GM21717 (cell line): ENCODE measurements around the gene VPS45.
"Not testable (repeated sequence)": the region's sequence is repeated elsewhere in the genome, so short reads cannot be mapped to it uniquely, and the experiment has no call there.

Experiments used
- ATAC-seq: cut with Tn5 transposase; IDR thresholded peaks from one replicate; pipeline ENCODE4 v1.9.1; 2021; ENCODE audit warnings: mild to moderate bottlenecking, moderate library complexity; ENCODE audit not compliant: unreplicated experiment

VPS45 gene

DNA sequence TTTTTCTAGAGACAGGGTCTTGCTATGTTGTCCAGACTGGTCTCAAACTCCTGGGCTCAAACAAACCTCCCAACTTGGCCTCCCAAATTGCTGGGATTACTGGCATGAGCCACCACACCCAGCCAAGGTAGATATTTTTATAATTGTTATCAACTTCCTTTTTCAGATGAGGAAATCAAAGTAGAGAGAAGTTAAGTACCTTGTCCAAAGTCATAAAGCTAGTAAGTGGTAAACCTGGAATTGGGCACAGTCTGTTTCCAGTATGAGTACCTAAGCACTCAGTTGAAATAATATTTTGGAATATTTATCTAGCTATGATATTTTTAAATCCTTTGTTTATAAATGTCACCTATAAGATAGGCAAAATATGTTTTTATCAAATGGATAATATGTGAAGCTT, 59.9 kb downstream of the VPS45 start:
- ATAC-seq: no peak

- ATAC-seq: no peak
Observed at GRCh38 chr1:150127868-150128267, 60.3 kb downstream of the VPS45 start.

DNA sequence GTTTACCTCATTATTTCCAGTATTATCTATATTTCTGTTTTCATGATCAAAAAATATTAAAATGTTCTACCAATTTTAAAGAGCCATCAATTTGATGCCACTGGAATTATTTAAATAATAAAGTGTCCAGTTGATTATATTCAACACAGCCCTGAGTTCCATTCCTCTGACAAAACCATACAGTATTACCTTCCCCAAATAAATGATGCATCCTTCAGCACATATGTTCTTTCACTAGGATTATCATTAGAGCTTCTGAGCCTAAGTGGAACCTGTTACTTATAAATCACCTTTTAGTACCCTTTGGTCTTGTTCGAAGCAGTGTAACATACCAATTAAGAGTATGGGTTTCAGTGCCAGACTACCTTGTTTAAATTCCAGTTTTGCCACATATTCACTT, 64.8 kb downstream of the VPS45 start:
- ATAC-seq: no peak

DNA sequence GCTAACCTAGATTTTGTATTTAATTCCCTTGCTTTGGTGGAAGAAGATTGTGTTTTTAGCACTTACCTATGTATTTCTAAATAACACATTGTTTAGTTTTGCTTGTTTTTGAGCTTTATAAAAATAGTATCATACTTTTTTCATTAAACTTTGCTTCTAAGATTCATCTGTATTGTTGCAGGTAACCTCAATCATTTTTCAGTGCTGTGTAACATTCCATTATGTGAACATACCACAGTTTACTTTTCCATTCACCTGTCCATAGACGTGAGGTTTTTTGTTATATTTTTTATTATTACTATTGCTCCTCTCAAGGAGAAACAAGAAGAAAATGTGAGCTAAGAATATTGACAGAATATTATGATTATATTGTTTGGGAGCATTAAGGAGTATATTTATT, 67.0 kb downstream of the VPS45 start:
- ATAC-seq: no peak

- not testable (repeated sequence) for ATAC-seq
Observed at GRCh38 chr1:150135400-150135799, 67.8 kb downstream of the VPS45 start.

DNA sequence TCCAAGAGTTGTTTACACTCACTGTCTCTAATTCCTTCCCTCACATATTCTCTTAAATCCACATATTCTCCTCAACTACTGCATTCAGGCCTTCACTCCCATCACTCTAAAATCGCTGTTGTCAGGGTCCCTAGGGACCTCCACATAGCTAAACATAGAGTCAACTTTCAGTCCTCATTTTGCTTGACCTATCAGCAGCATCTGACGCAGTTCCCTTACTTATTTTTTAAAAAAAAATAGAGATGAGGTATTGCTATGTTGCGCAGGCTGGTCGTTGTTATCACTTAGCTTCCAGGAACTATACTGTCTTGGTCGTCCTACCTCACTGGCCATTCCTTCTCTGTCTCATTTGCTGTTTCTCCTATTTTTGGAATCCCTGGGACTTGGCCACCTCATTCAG, 70.5 kb downstream of the VPS45 start:
- ATAC-seq: no peak

- ATAC-seq: no peak
Observed at GRCh38 chr1:150141452-150141851, 73.9 kb downstream of the VPS45 start.

GRCh38 chr1:150142083-150142482, 74.5 kb downstream of the VPS45 start:
- no peak for ATAC-seq

DNA sequence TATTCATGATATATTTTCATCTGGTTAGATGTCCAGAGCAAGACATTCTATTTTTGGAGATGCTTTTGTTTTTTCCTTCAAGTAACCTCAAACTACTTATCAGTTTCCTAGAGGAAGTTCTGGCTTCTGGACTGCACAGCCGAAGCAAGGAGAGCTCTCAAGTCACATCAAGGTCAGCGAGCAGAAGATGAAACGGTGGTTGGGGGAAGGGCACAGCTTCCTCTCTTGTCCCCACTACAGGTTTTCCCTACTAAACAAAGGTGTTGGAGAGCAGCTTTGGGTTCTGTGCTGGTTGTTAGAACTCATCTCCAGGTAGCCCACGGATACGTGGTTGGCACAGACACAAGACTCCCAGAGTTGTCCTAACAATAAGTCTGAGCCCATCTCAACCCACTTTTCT, 77.0 kb downstream of the VPS45 start:
- no peak for ATAC-seq

DNA sequence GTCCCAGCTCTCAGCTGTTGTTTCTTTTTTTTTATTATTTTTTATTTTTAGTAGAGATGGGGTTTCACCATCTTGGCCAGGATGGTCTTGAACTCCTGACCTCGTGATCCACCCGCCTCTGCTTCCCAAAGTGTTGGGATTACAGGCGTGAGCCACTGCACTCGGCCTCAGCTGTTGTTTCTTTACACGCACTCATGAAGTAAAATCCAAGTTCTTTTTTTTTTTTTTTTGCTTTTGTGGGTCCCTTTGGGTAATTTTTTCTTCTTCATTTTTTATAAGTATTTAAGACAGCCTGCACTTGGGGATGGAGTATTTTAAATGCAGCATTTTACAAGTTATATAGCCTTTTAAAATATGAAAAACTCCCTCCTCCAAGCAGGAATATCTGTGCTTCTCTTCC, 78.4 kb downstream of the VPS45 start:
- not testable (repeated sequence) for ATAC-seq

DNA sequence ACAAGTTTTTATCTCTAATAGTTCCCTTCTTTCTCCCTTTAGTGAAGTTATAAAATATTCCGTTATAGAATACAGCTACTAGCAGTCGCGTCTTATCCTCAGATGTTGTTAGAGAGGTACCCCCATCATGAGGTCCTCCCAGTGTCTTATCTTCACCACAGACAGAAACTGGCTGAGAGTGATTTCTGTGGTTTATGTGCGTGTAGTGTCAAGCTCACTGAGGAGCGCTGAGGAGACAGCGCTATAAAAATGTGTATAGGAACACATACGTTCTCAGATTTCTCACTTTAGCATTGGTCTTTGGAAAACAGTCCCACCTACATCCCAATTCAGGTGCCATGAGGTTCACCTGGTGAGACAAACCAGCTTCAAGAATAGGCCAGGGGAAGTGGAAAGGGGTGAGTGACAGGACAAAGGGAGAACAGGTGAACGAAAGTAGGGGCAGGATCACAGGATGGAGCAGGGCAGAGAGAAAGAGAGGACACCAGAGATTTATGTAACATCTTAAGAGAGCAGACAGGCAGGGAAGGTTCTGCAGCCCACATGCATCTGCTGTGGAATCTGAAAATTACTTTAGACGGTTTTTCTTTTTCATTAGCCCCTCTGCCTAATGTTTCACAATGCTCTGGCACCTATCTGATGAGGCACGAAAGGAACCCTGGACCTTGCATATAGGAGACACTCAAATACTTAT, 79.4 kb downstream of the VPS45 start:
- no peak for ATAC-seq

- no peak for ATAC-seq
Observed at GRCh38 chr1:150148837-150149270, 81.3 kb downstream of the VPS45 start.

GRCh38 chr1:150149271-150150132, 81.9 kb downstream of the VPS45 start, which contains the start of gene PLEKHO1:
Gene PLEKHO1, plus strand, starts transcription at chr1:150149916. Its CDS starts 342 bp downstream, at chr1:150150258.
- ATAC-seq: peak; percentile 38

GRCh38 chr1:150150133-150151021, 82.8 kb downstream of the VPS45 start:
- no peak for ATAC-seq

DNA sequence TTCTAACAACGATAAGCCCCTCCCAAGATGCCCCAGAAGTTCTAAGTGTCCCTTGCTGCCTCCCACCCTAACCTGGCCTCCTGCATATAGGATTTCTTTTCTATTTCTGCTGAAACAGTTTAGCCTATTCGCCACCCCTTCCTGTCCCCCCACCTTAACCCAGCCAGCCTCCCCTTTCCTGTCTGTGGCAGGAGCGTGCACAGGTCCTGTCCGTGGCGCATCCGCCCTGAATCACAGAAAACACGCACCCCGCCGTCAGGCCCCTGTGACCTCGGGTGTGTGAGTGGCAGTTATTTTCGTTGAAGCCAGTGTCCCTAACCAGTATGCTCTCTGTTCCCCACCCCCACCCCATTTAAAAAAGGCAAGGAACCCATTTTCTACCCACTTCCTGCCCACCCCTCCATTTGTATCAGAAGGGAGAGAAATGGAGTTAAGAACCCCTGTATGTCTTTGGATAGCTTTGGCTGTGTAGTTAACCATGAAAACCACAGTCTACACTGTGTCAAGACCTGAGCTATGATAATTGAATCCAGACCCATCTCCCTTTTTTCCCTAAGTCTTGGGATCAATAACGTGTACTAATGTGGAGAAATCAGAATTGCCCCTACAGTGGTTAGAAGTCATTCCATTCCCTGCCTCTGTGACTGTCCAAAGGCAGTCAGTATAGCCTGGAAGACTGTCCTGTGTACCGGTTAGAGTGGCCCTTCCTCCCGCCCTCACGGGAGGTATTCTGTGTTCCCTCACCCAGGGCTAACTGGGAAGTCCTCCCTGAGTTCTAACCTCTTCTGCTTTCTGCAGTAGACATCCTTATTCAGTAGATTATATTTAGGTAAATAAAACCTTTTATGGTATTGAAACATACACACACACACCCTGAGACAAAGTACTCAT, 84.0 kb downstream of the VPS45 start:
- ATAC-seq: no peak

DNA sequence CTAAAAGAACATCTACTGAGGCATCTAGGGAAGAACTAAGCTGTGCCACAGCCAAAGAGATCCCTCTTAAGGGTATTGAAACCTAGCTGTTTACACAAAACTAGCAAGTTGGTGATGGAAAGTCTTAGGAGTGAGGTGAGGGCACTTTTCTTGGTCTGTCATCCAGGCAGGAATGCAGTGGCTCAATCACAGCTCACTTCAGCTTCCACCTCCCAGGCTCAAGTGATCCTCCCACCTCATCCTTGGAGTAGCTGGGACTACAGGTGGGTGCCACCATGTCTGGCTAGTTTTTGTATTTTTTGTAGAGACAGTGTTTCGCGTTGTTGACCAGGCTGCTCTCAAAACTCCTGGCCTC, 84.6 kb downstream of the VPS45 start:
- ATAC-seq: no peak

GRCh38 chr1:150152772-150153456, 85.3 kb downstream of the VPS45 start:
- no peak for ATAC-seq

DNA sequence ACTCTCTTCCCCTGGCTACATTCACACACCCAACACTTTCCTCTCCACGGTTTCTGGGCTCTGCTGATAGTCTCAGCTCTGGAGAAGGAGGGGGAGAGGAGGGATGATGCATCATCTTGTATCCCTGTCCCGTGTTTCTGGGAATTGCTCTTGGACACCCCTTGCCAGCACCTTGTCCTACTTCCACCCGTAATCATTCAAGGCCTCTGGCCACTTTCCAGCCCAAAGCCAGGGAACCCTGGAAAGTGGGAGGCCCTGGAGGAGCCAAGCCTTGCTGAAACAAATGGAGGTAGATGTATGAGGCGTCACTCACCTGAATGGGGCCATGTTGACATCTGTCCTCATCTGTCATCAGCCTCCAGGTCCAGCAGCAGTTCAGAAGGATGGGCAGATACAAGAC, 86.6 kb downstream of the VPS45 start:
- ATAC-seq: no peak

- no peak for ATAC-seq
Observed at GRCh38 chr1:150155413-150156071, 88.0 kb downstream of the VPS45 start.
